GM13976 (cell line): Measurements from ENCODE around the gene DNAJC11.

Source experiments
- DNase-seq: peaks from one replicate; pipeline ENCODE4 v3.0.0; 2012; ENCODE audit warnings: low spot score
- CTCF ChIP-seq: IDR thresholded peaks from 2 replicates; pipeline ENCODE4 v1.5.1; 2012; ENCODE audit warnings: borderline replicate concordance, mild to moderate bottlenecking; ENCODE audit not compliant: insufficient read depth; ENCODE audit errors: extremely low read depth, missing control alignments, control extremely low read depth
- in situ Hi-C: fragments of 300-500 bp; cut with MboI; formaldehyde crosslinking; loops from one replicate; pipeline ENCODE4 v1.12.0; 2022; ENCODE audit warnings: low sequenced_read_pairs, mixed read lengths, inconsistent platforms; ENCODE audit not compliant: unreplicated experiment

Gene DNAJC11

GRCh38 chr1:6686294-6686693 lies 15.3 kb downstream of the DNAJC11 start:
- TF ChIP-seq CTCF: no peak
- no peak for DNase-seq
- in situ Hi-C loops: no loop called here

DNA sequence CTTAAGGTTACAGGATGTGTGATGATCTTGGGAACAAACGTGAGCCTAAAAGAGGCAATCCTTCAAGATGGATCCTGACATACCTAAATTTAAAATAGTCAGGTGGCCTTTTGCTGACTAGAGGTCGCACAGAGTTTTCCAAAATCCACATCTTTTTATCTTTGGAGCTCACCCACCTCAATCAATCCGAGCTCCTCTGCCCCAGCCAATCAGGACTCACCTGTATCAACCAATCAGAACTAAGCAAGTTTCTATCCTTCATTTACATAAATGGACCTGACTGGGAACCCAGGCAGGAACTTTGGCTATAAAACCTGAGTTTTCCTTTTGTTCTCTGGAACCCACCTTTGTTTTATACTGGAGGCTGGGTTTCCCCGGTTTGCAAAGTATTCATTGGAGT lies 16.2 kb downstream of the DNAJC11 start:
- no peak for DNase-seq
- no peak for TF ChIP-seq CTCF
- in situ Hi-C loops: no loop called here

GRCh38 chr1:6683434-6683833 lies 18.2 kb downstream of the DNAJC11 start:
- no peak for DNase-seq
- no peak for TF ChIP-seq CTCF
- in situ Hi-C loops: no loop called here

- in situ Hi-C loops: no loop called here
- DNase-seq: no peak
- no peak for TF ChIP-seq CTCF
Observed at GRCh38 chr1:6675941-6676340, 25.7 kb downstream of the DNAJC11 start.

GRCh38 chr1:6674771-6675170 lies 26.8 kb downstream of the DNAJC11 start:
- TF ChIP-seq CTCF: no peak
- DNase-seq: no peak
- in situ Hi-C loops: no loop called here

DNA sequence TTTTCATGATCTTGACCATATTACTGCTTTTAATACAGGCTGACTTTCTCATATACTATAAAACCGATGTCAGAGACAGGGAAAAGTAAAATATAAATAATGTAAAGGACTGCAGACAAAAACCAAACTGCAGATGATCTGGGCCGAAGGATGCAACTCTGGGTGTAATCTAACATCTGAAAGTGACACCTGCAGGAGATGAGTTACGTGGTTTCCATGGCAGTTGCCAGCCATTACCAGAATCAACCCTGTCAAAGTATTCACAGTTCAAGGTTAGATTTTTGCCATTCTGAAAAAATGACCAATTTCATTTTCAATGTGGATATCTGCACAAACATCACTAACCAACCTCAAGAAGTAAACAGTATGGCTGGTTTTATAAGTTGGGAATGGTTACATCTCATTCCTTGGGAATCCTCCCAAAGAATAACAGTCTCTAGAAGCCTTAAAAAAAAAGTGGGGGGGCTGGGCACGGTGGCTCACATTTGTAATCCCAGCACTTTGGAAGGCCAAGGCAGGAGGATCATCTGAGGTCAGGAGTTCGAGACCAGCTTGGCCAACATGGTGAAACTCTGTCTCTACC lies 27.7 kb downstream of the DNAJC11 start:
- in situ Hi-C loops: no loop called here
- no peak for TF ChIP-seq CTCF
- DNase-seq: no peak

GRCh38 chr1:6672558-6672957 lies 29.1 kb downstream of the DNAJC11 start:
- in situ Hi-C loops: no loop called here
- DNase-seq: no peak
- TF ChIP-seq CTCF: no peak
